ENCODE results near the gene MRPL43. TPM values are rescaled to one million over a fixed set of nuclear protein-coding genes. Genes with fewer than 3 reads are reported as not detected.

MRPL43 gene
- total and polyA plus RNA-seq, 4 donors = 43.6 to 105 (median 84.5) TPM

DNA sequence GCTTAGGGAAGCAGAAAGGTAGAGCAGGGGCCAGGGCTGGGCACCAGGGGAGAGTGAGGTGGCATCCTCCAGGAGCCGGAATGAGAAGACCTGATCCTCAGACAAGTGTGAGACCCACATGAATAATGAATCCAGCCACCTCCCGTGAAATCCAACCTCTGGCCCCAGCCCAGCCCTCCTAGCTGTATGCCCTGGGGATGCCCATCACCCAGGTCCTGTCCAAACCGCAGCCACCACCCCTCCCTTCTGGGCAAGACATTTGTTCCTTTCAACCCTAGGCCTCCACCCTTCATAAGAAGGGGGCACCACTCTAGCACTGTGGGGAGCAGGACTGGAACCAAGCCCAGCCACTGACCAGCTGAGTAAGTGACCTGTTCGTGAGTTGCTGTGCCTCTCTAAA, 33.9 kb upstream of the MRPL43 start:
- no peak overlapping the region for H3K9ac ChIP-seq (ENCODE audit: insufficient read depth in 1 of 2, low read length in 2 of 2)
- WGBS, 2 donors = 90 to 99% methylated on average over 4 of the region's 4 CpGs
- H3K9me3 ChIP-seq (ENCODE audit: control insufficient read depth in 4 of 4, insufficient read depth in 3 of 4, low read length in 3 of 4) = no peaks in the 10 kb centered on the region
- TF ChIP-seq, protein P1, sequence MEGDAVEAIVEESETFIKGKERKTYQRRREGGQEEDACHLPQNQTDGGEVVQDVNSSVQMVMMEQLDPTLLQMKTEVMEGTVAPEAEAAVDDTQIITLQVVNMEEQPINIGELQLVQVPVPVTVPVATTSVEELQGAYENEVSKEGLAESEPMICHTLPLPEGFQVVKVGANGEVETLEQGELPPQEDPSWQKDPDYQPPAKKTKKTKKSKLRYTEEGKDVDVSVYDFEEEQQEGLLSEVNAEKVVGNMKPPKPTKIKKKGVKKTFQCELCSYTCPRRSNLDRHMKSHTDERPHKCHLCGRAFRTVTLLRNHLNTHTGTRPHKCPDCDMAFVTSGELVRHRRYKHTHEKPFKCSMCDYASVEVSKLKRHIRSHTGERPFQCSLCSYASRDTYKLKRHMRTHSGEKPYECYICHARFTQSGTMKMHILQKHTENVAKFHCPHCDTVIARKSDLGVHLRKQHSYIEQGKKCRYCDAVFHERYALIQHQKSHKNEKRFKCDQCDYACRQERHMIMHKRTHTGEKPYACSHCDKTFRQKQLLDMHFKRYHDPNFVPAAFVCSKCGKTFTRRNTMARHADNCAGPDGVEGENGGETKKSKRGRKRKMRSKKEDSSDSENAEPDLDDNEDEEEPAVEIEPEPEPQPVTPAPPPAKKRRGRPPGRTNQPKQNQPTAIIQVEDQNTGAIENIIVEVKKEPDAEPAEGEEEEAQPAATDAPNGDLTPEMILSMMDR (IDR thresholded peaks at IDR 0.05; ENCODE audit: control extremely low read depth, extremely low read depth) = no peak
- H3K27ac ChIP-seq (ENCODE audit: low read depth in 1 of 2, low read length in 1 of 2) = no peak overlapping the region
- H3K36me3 ChIP-seq (ENCODE audit: control insufficient read depth in 4 of 4, insufficient read depth in 4 of 4, low read length in 4 of 4) = no peaks in the 10 kb centered on the region
- H3K27me3 ChIP-seq (ENCODE audit: control insufficient read depth in 3 of 3, insufficient read depth in 3 of 3, low read length in 2 of 3) = peaks cover 2 to 14% (median 7%) of the 10 kb centered on the region in 3 donors
- no peak for DNase-seq
- peaks cover 0 to 10% (median 0%) of the 10 kb centered on the region in 5 donors for H3K4me1 ChIP-seq (ENCODE audit: control insufficient read depth in 5 of 5, insufficient read depth in 5 of 5, low read length in 5 of 5)
- no peak overlapping the region for H3K4me3 ChIP-seq
- no peak for ATAC-seq (ENCODE audit: insufficient read depth, low FRiP score)

DNA sequence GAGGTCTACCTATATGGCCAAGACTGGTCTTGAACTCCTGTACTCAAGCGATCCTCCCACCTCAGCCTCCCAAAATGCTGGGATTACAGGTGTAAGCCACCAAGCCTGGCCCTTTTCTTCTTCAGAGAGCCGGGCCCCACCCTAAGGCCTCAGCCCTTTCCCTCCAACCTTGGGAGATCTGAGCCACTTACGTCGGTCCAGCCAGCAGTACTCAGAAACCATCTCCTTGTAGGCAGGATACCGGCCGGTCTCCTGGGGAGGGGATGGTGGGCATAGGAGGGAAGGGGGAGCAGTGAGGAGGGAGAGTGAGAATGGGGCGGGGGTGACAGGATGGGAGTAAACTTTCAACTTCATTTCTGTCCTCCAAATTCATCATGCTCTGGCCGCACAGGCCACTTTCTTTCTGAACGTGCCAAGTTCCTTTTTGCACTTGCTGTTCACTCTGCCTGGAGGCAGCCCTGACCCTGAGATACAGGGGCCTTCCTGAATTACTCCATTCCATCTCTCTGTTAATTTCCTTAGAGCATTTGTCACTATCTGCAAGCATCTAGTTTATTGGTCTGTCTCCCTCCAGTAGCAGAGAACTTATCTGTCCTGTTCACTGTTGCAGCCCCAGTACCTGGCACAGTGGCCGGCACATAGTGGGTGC, 33.3 kb upstream of the MRPL43 start:
- Histone ChIP-seq H3K36me3 (ENCODE audit: control insufficient read depth in 4 of 4, insufficient read depth in 4 of 4, low read length in 4 of 4) (no peaks in the 10 kb centered on the region), H3K4me1 (ENCODE audit: control insufficient read depth in 5 of 5, insufficient read depth in 5 of 5, low read length in 5 of 5) (peaks cover 0 to 10% (median 0%) of the 10 kb centered on the region in 5 donors), H3K9ac (ENCODE audit: insufficient read depth in 1 of 2, low read length in 2 of 2) (no peak overlapping the region), H3K9me3 (ENCODE audit: control insufficient read depth in 4 of 4, insufficient read depth in 3 of 4, low read length in 3 of 4) (no peaks in the 10 kb centered on the region), H3K27me3 (ENCODE audit: control insufficient read depth in 3 of 3, insufficient read depth in 3 of 3, low read length in 2 of 3) (peaks cover 2 to 14% (median 7%) of the 10 kb centered on the region in 3 donors), H3K27ac (ENCODE audit: low read depth in 1 of 2, low read length in 1 of 2) (no peak overlapping the region), H3K4me3 (no peak overlapping the region)
- TF ChIP-seq, protein P1 (IDR thresholded peaks at IDR 0.05; ENCODE audit: control extremely low read depth, extremely low read depth) = no peak
- DNase-seq = no peak
- no peak for ATAC-seq (ENCODE audit: insufficient read depth, low FRiP score)
- WGBS, 2 donors = 84 to 86% methylated on average over 10 of the region's 10 CpGs

DNA sequence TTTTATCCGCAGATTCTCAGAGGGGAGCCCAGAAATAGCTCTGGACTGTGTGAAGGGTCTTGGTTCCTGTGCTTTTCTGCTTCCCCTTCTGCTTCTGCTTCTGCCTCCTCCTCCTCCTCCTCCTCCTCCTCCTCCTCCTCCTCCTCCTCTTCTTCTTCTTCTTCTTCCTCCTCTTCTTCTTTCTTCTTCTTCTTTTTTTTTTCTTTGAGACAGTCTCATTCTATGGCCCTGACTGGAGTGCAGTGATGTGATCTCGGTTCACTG, 32.1 kb upstream of the MRPL43 start:
- H3K4me1 ChIP-seq (ENCODE audit: control insufficient read depth in 5 of 5, insufficient read depth in 5 of 5, low read length in 5 of 5) = peaks cover 0 to 10% (median 0%) of the 10 kb centered on the region in 5 donors
- no peak for ATAC-seq (ENCODE audit: insufficient read depth, low FRiP score)
- WGBS, 2 donors = 29 to 39% methylated on average over 2 of the region's 2 CpGs

More for the DNA sequence above, 32.1 kb upstream of the MRPL43 start:
- peaks cover 2 to 14% (median 7%) of the 10 kb centered on the region in 3 donors for H3K27me3 ChIP-seq (ENCODE audit: control insufficient read depth in 3 of 3, insufficient read depth in 3 of 3, low read length in 2 of 3)
- no peaks in the 10 kb centered on the region for H3K9me3 ChIP-seq (ENCODE audit: control insufficient read depth in 4 of 4, insufficient read depth in 3 of 4, low read length in 3 of 4)
- no peak for DNase-seq
- no peak overlapping the region for H3K9ac ChIP-seq (ENCODE audit: insufficient read depth in 1 of 2, low read length in 2 of 2)
- H3K27ac ChIP-seq (ENCODE audit: low read depth in 1 of 2, low read length in 1 of 2) = no peak overlapping the region
- TF ChIP-seq, protein P1 (IDR thresholded peaks at IDR 0.05; ENCODE audit: control extremely low read depth, extremely low read depth) = no peak
- no peak overlapping the region for H3K4me3 ChIP-seq
- H3K36me3 ChIP-seq (ENCODE audit: control insufficient read depth in 4 of 4, insufficient read depth in 4 of 4, low read length in 4 of 4) = no peaks in the 10 kb centered on the region
